Gastroesophageal sphincter (tissue), 3 donors: ENCODE measurements around the gene FGF14.

Experiments
- POLR2A ChIP-seq, 2 donors: fragments of 450-650 bp; IDR thresholded peaks; one replicate each; pipeline ENCODE4 v1.6.1; 2017; ENCODE audit warnings: antibody characterized with exemption in 2 of 2, mild to moderate bottlenecking in 2 of 2, moderate library complexity in 1 of 2
- POLR2AphosphoS5 ChIP-seq: sonication (generic); formaldehyde crosslinking; IDR thresholded peaks from one replicate; pipeline ENCODE4 v1.6.1; 2017; ENCODE audit warnings: antibody characterized with exemption
- TF ChIP-seq, protein P1 (sequence below), 4 experiments: fragments of 200-600 bp in 2 of 4; fragments of 450-650 bp in 2 of 4; sonication (generic) in 1 of 4; IDR thresholded peaks; one replicate each; pipeline ENCODE4 v1.5.1; 2017 to 2019; ENCODE audit warnings: antibody characterized with exemption in 4 of 4, mild to moderate bottlenecking in 2 of 4, moderate library complexity in 2 of 4

DNA sequence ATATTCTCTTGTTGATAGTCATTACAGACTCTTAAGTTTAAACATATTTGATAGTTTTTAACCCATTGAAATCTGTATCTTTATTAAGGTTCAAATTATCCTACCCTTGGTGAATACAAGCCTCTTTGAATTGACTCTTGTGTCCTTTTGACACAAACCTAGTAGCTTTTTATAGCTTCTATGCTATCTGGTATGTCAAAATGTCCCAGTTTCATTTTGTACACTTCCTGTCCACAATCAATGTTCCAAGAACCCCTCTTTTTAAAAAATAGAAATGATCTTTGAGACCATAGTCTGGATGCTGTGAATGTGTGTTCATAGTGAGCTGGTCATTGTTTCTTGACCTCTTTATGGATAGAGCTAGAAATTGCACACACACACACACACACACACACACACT lies 39.2 kb upstream of the FGF14 start:
- TF ChIP-seq POLR2A (IDR thresholded peaks at IDR 0.05) = no peak
- TF ChIP-seq, protein P1, sequence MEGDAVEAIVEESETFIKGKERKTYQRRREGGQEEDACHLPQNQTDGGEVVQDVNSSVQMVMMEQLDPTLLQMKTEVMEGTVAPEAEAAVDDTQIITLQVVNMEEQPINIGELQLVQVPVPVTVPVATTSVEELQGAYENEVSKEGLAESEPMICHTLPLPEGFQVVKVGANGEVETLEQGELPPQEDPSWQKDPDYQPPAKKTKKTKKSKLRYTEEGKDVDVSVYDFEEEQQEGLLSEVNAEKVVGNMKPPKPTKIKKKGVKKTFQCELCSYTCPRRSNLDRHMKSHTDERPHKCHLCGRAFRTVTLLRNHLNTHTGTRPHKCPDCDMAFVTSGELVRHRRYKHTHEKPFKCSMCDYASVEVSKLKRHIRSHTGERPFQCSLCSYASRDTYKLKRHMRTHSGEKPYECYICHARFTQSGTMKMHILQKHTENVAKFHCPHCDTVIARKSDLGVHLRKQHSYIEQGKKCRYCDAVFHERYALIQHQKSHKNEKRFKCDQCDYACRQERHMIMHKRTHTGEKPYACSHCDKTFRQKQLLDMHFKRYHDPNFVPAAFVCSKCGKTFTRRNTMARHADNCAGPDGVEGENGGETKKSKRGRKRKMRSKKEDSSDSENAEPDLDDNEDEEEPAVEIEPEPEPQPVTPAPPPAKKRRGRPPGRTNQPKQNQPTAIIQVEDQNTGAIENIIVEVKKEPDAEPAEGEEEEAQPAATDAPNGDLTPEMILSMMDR (IDR thresholded peaks at IDR 0.05) = no peak
- no peak for TF ChIP-seq POLR2AphosphoS5
